ENCODE measurements around the gene MYPN. TPM values are rescaled to one million over a fixed set of nuclear protein-coding genes. Genes with fewer than 3 reads are reported as not detected.

Gene MYPN
- total and polyA plus RNA-seq, 2 experiments from 2014 or later: not detected

GRCh38 chr10:68103261-68103878 is 5.9 kb upstream of the MYPN start:
- Mint-ChIP-seq H3K4me3 (no peak overlapping the region), H3K4me1 (no peaks in the 10 kb centered on the region), H3K36me3 (ENCODE audit: low read depth) (no peaks in the 10 kb centered on the region), H3K9me3 (no peaks in the 10 kb centered on the region), H3K27ac (no peak overlapping the region), H3K27me3 (ENCODE audit: insufficient read depth, low read depth, poor library complexity) (no peaks in the 10 kb centered on the region)
- Histone ChIP-seq H3K4me1 (ENCODE audit: insufficient read depth) (no peaks in the 10 kb centered on the region), H3F3A (replicated peaks; ENCODE audit: low read depth) (no peaks in the 10 kb centered on the region), H3K36me3 (ENCODE audit: insufficient read depth) (no peaks in the 10 kb centered on the region), H3K27ac (ENCODE audit: low read depth) (no peak overlapping the region), H3K27me3 (ENCODE audit: insufficient read depth) (no peaks in the 10 kb centered on the region), H3K4me2 (no peak overlapping the region), H2AFZ (no peak overlapping the region), H4K20me1 (replicated peaks; ENCODE audit: insufficient read depth) (no peaks in the 10 kb centered on the region), H3K4me3 (no peak overlapping the region), H3K9me2 (ENCODE audit: insufficient read depth) (no peaks in the 10 kb centered on the region), H3K79me2 (replicated peaks; ENCODE audit: insufficient read depth) (no peaks in the 10 kb centered on the region)
- DNase-seq (ENCODE audit: low spot score) (no peak), ATAC-seq (no peak)
- no peak for TF ChIP-seq POLR2AphosphoS5 (IDR thresholded peaks at IDR 0.05; ENCODE audit: low read depth)
- TF ChIP-seq EZH2phosphoT487 (IDR thresholded peaks at IDR 0.05; ENCODE audit: unreplicated experiment): no peak

DNA sequence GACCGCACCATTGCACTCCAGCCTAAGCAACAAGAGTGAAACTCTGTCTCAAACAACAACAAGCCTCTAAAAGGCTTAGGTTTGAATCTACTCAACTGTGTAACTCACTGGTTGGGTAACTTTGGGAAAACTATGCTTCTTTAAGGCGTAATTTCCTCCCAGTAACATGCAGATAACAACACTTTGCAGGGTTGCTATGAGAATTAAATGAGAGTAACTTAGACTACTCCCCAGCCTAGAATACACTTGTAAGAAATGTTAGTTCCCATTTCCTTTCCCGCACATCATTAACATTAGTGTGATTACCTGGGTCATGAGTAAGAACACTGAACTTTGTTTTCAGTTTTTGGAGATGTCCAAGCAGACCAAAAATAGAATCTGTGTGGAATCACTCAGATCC is 5.4 kb upstream of the MYPN start:
- no peak overlapping the region for H3K27ac ChIP-seq (ENCODE audit: low read depth)
- no peak for DNase-seq (ENCODE audit: low spot score)
- no peak overlapping the region for H3K27ac Mint-ChIP-seq
- H3K9me2 ChIP-seq (ENCODE audit: insufficient read depth): no peaks in the 10 kb centered on the region
- H3K79me2 ChIP-seq (replicated peaks; ENCODE audit: insufficient read depth): no peaks in the 10 kb centered on the region
- H2AFZ ChIP-seq: no peak overlapping the region; the same call in 1 of the 2 replicates
- no peak overlapping the region for H3K4me3 ChIP-seq
- H3F3A ChIP-seq (replicated peaks; ENCODE audit: low read depth): no peaks in the 10 kb centered on the region
- H3K27me3 ChIP-seq (ENCODE audit: insufficient read depth): no peaks in the 10 kb centered on the region
- H4K20me1 ChIP-seq (replicated peaks; ENCODE audit: insufficient read depth): no peaks in the 10 kb centered on the region
- no peak overlapping the region for H3K4me3 Mint-ChIP-seq
- TF ChIP-seq, protein P1, sequence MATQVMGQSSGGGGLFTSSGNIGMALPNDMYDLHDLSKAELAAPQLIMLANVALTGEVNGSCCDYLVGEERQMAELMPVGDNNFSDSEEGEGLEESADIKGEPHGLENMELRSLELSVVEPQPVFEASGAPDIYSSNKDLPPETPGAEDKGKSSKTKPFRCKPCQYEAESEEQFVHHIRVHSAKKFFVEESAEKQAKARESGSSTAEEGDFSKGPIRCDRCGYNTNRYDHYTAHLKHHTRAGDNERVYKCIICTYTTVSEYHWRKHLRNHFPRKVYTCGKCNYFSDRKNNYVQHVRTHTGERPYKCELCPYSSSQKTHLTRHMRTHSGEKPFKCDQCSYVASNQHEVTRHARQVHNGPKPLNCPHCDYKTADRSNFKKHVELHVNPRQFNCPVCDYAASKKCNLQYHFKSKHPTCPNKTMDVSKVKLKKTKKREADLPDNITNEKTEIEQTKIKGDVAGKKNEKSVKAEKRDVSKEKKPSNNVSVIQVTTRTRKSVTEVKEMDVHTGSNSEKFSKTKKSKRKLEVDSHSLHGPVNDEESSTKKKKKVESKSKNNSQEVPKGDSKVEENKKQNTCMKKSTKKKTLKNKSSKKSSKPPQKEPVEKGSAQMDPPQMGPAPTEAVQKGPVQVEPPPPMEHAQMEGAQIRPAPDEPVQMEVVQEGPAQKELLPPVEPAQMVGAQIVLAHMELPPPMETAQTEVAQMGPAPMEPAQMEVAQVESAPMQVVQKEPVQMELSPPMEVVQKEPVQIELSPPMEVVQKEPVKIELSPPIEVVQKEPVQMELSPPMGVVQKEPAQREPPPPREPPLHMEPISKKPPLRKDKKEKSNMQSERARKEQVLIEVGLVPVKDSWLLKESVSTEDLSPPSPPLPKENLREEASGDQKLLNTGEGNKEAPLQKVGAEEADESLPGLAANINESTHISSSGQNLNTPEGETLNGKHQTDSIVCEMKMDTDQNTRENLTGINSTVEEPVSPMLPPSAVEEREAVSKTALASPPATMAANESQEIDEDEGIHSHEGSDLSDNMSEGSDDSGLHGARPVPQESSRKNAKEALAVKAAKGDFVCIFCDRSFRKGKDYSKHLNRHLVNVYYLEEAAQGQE (IDR thresholded peaks at IDR 0.05; ENCODE audit: unreplicated experiment): no peak
- TF ChIP-seq EZH2phosphoT487 (IDR thresholded peaks at IDR 0.05; ENCODE audit: unreplicated experiment): no peak
- no peaks in the 10 kb centered on the region for H3K36me3 Mint-ChIP-seq (ENCODE audit: low read depth)
- no peaks in the 10 kb centered on the region for H3K9me3 Mint-ChIP-seq
- H3K27me3 Mint-ChIP-seq (ENCODE audit: insufficient read depth, low read depth, poor library complexity): no peaks in the 10 kb centered on the region
- H3K36me3 ChIP-seq (ENCODE audit: insufficient read depth): no peaks in the 10 kb centered on the region
- no peaks in the 10 kb centered on the region for H3K4me1 Mint-ChIP-seq
- no peaks in the 10 kb centered on the region for H3K4me1 ChIP-seq (ENCODE audit: insufficient read depth)
- no peak for ATAC-seq
- no peak overlapping the region for H3K4me2 ChIP-seq

GRCh38 chr10:68105820-68106219 is 3.5 kb upstream of the MYPN start:
- no peak overlapping the region for H3K27ac Mint-ChIP-seq
- H3K27ac ChIP-seq (ENCODE audit: low read depth): no peak overlapping the region
- no peaks in the 10 kb centered on the region for H3K79me2 ChIP-seq (replicated peaks; ENCODE audit: insufficient read depth)
- H3K27me3 Mint-ChIP-seq (ENCODE audit: insufficient read depth, low read depth, poor library complexity): no peaks in the 10 kb centered on the region
- ATAC-seq (no peak), DNase-seq (ENCODE audit: low spot score) (no peak)
- no peaks in the 10 kb centered on the region for H4K20me1 ChIP-seq (replicated peaks; ENCODE audit: insufficient read depth)
- H3K27me3 ChIP-seq (ENCODE audit: insufficient read depth): no peaks in the 10 kb centered on the region
- H2AFZ ChIP-seq: peak overlapping the region; percentile 20; the same call in 1 of the 2 replicates
- H3K4me1 Mint-ChIP-seq: no peaks in the 10 kb centered on the region
- H3K9me3 Mint-ChIP-seq: no peaks in the 10 kb centered on the region
- no peaks in the 10 kb centered on the region for H3F3A ChIP-seq (replicated peaks; ENCODE audit: low read depth)
- no peak overlapping the region for H3K4me3 Mint-ChIP-seq
- no peak overlapping the region for H3K4me2 ChIP-seq
- no peaks in the 10 kb centered on the region for H3K4me1 ChIP-seq (ENCODE audit: insufficient read depth)
- H3K4me3 ChIP-seq: no peak overlapping the region
- no peaks in the 10 kb centered on the region for H3K9me2 ChIP-seq (ENCODE audit: insufficient read depth)
- no peaks in the 10 kb centered on the region for H3K36me3 Mint-ChIP-seq (ENCODE audit: low read depth)
- H3K36me3 ChIP-seq (ENCODE audit: insufficient read depth): no peaks in the 10 kb centered on the region
- TF ChIP-seq CTCF (conservative IDR thresholded peaks at IDR 0.05; ENCODE audit: low read depth in 2 of 2) (no peak), POLR2AphosphoS5 (IDR thresholded peaks at IDR 0.05; ENCODE audit: low read depth) (no peak)
